Measurements from ENCODE around the gene GABBR2. TPM values are rescaled to one million over a fixed set of nuclear protein-coding genes. Genes with fewer than 3 reads are reported as not detected.

Gene GABBR2
- total and polyA plus RNA-seq, 9 of the 15 experiments (the other 6 are each of a cell fraction or from before 2014, with no cell fraction given) = 0.15 to 1.9 (median 0.32) TPM

GRCh38 chr9:98579700-98580099 is 129.0 kb downstream of the GABBR2 start:
- Histone ChIP-seq H3K9ac (ENCODE audit: insufficient read depth in 1 of 2, low read depth in 2 of 2, low read length in 2 of 2) (no peak overlapping the region), H3K27ac (ENCODE audit: extremely low read depth, low read depth, low read length) (no peak overlapping the region), H3K9me3 (replicated peaks; ENCODE audit: control insufficient read depth, insufficient read depth, low read depth, low read length) (no peaks in the 10 kb centered on the region), H3K4me3 (no peak overlapping the region), H3K9me1 (ENCODE audit: control insufficient read depth, insufficient read depth, low read length) (peaks cover 3% of the 10 kb centered on the region), H3K4me1 (replicated peaks in 1 of 2; ENCODE audit: control insufficient read depth in 2 of 2, insufficient read depth in 2 of 2, low read length in 2 of 2) (peaks cover 12 to 28% of the 10 kb centered on the region in 2 experiments), H3K36me3 (ENCODE audit: control insufficient read depth, insufficient read depth, low read length) (no peaks in the 10 kb centered on the region), H4K20me1 (replicated peaks; ENCODE audit: control insufficient read depth, insufficient read depth, low read length) (0 out of 2 replicates have a peak, but pooled peaks cover 3% of the 10 kb centered on the region), H2AFZ (ENCODE audit: low read depth, low read length) (no peak overlapping the region), H3K79me2 (ENCODE audit: control insufficient read depth, insufficient read depth, low read length) (no peaks in the 10 kb centered on the region), H3K4me2 (ENCODE audit: insufficient read depth, low read length) (no peak overlapping the region), H3K27me3 (ENCODE audit: control insufficient read depth in 2 of 2, insufficient read depth in 2 of 2, low read length in 2 of 2) (no peaks in the 10 kb centered on the region; a peak in 1 of 5 replicates)
- ATAC-seq (no peak), DNase-seq (ENCODE audit: extremely low read depth in 1 of 4, low spot score in 3 of 4) (no peak), FAIRE-seq (no peak)
- POLR2A ChIA-PET = no interaction called here
- intact Hi-C loops (cut with micrococcal nuclease) (loop anchor here (10.0 kb wide), 1 partner anchor 265 kb away; no protein-coding TSS in a partner anchor), in situ Hi-C loops (cut with MboI) (no loop called here)
- BruUV-seq (replicated peaks) = no TSS peak
- CTCF ChIA-PET (ENCODE audit: low intra/inter-chr PET ratio) = no interaction called here
- no peak for TF ChIP-seq MEF2D (tag; conservative IDR thresholded peaks at IDR 0.05; ENCODE audit: low read depth)
- no peak for TF ChIP-seq ZNF518B (CRISPR knock-in tag; IDR thresholded peaks at IDR 0.05)
- TF ChIP-seq BRCA1 (IDR thresholded peaks at IDR 0.05) = no peak
- no peak for TF ChIP-seq BRCA1 (CRISPR knock-in tag; IDR thresholded peaks at IDR 0.05)
- no peak for TF ChIP-seq PML (IDR thresholded peaks at IDR 0.05; ENCODE audit: low read length)
- TF ChIP-seq ESRRB (CRISPR knock-in tag; IDR thresholded peaks at IDR 0.05; ENCODE audit: borderline replicate concordance) = no peak
- TF ChIP-seq ZNF639 (CRISPR knock-in tag; conservative IDR thresholded peaks at IDR 0.05 in 1 of 2, IDR thresholded peaks at IDR 0.05 in 1 of 2) = no peak
- TF ChIP-seq ZBTB26 (CRISPR knock-in tag; IDR thresholded peaks at IDR 0.05) = no peak
- no peak for TF ChIP-seq ZNF75A (CRISPR knock-in tag; IDR thresholded peaks at IDR 0.05)
- TF ChIP-seq XRCC5 (IDR thresholded peaks at IDR 0.05; ENCODE audit: low read depth, low read length) = no peak
- 51% methylated on average over 2 of the region's 2 CpGs for WGBS (ENCODE audit: insufficient coverage, low coverage, missing lambda C conversion rate)

Measured in K562 (cell line).